Ovary (tissue), 9 donors: ENCODE data around the gene NAALADL2. TPM values are rescaled to one million over a fixed set of nuclear protein-coding genes. Genes with fewer than 3 reads are reported as not detected.

ENCODE experiments used
- DNase-seq, 5 donors: peaks; one replicate each; pipeline ENCODE4 v3.0.0-alpha.2; 2019 to 2020
- H3K27ac ChIP-seq, 2 donors: fragments of 200-600 bp; one replicate each; pipeline versions ENCODE4 v1.5.1 to v1.8.0; 2019 to 2022
- H3K27me3 ChIP-seq: fragments of 200-600 bp; one replicate; pipeline ENCODE4 v1.8.0; 2022
- H3K36me3 ChIP-seq: fragments of 200-600 bp; sonication (generic); one replicate; pipeline ENCODE4 v1.5.1; 2019
- H3K4me1 ChIP-seq: one replicate; pipeline ENCODE4 v1.8.1; 2013; ENCODE audit warnings: mild to moderate bottlenecking, moderate library complexity; ENCODE audit not compliant: insufficient read depth
- H3K4me3 ChIP-seq: fragments of 200-600 bp; sonication (generic); one replicate; pipeline ENCODE4 v1.5.1; 2017
- H3K9me3 ChIP-seq, 2 donors: fragments of 200-600 bp in 1 of 2; sonication (generic) in 1 of 2; one replicate each; pipeline versions ENCODE4 v1.5.1 to v1.8.1; 2013 to 2019; ENCODE audit warnings: mild to moderate bottlenecking in 1 of 2, moderate library complexity in 1 of 2
- CTCF ChIP-seq, 3 donors: fragments of 450-650 bp in 2 of 3; fragments of 200-600 bp in 1 of 3; IDR thresholded peaks; one replicate each; pipeline versions ENCODE4 v1.5.1 to v1.8.0; 2016 to 2022; ENCODE audit warnings: antibody characterized with exemption in 3 of 3, mild to moderate bottlenecking in 1 of 3
- EP300 ChIP-seq: sonication (generic); formaldehyde crosslinking; IDR thresholded peaks from one replicate; pipeline ENCODE4 v1.6.1; 2017; ENCODE audit warnings: antibody characterized with exemption
- POLR2A ChIP-seq: fragments of 450-650 bp; IDR thresholded peaks from one replicate; pipeline ENCODE4 v1.6.1; 2017; ENCODE audit warnings: antibody characterized with exemption, mild to moderate bottlenecking, moderate library complexity
- WGBS, 3 donors: extraction: QIAGEN DNeasy Blood & Tissue Kit in 1 of 3; methylation state at CpG; one replicate each; pipeline versions ENCODE4 v1.1.5 to v1.1.7; 2013 to 2017; 5-methylcytosine and 5-hydroxymethylcytosine counted together
- intact Hi-C, 4 donors: fragments of 100-400 bp; cut with DNase I; formaldehyde crosslinking; loops; one replicate each; pipeline versions ENCODE4 v1.11.0 to v1.15.1; 2022 to 2023
- polyA plus RNA-seq, 2 donors: library from polyadenylated mRNA; stranded (reverse); fragments of 200-250 nt in 1 of 2; fragments of 350-450 nt in 1 of 2; fragmentation: Illumina TruSeq in 1 of 2; extraction: RNeasy Lipid Tissue Mini Kit (QIAGEN cat#74804) in 1 of 2; gene quantifications; one replicate each; pipeline ENCODE4 v1.2.3, GENCODE V29; 2013 to 2014
- total RNA-seq, 7 donors: library from RNA; depleted of rRNA in 2 of 7; stranded (reverse); fragments of >200 nt in 2 of 7; fragmentation: NEBNext Ultra II Directional in 3 of 7; extraction: Animal tissue kit (Norgen Biotek cat#: 25700) in 3 of 7; gene quantifications; one replicate each; pipeline versions ENCODE4 v1.1.0 to v1.2.4, GENCODE V29; 2016 to 2023
- donor health status: DM: no; HTN: no; CAD: no; lungs with moderate emphysema.
- donor health status: DM: no; HTN: no; CAD: no.
- donor health status: Bipolar disorder and iron deficiency.
- donor health status: DM: yes; HTN: yes; CAD: no.
- donor health status: DM: no; HTN: no; CAD: no.
- donor health status: DM: yes; HTN: yes; CAD: no.

The NAALADL2 gene
- total and polyA plus RNA-seq, 9 donors = 2.3 to 29.3 (median 15.2) TPM

DNA sequence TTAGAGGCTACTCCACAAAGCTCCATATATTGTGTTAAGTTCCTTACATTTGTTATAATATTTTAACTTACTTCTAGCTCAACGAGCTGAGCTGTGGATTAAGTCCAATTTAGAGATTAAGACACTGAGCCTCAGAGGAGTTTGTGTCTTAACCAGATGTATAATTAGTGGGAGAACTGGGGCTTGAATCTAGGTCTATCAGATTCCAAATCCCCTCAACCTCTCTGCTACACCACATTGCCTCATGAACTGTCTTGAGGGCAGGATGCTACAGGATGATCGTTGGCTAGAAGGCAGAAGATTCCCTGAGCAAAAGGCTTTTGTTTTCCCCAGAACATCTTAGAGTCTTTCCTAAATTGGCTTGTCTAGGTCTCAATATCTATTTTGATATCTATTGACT, 890.8 kb downstream of the NAALADL2 start:
- Histone ChIP-seq H3K36me3 (no peaks in the 10 kb centered on the region), H3K9me3 (no peaks in the 10 kb centered on the region), H3K4me3 (no peak overlapping the region), H3K27ac (no peak overlapping the region), H3K4me1 (no peaks in the 10 kb centered on the region), H3K27me3 (no peaks in the 10 kb centered on the region)
- TF ChIP-seq CTCF (IDR thresholded peaks at IDR 0.05) (no peak), EP300 (no peak), POLR2A (no peak)
- WGBS, 3 donors = 74 to 78% (median 76%) methylated on average over 2 of the region's 2 CpGs
- intact Hi-C loops = no loop called here
- no peak for DNase-seq

DNA sequence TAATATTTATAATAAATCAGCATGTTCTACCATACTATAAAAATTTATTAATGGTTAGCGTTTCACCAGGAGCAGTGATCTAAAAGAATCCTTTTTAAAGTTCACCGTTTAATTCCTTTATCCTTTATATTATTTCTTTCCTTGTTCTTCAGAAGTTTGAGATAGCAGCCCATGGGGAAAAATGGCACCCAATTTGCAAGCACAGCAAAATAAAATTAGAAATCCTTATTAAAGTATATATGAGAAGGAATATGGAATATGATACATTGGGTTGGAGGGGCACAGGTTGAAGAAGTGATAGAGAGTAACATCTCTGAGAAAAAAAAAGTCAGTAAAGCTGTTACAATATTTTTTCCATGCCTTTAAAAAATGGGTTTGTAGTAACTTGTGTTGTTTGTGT, 892.0 kb downstream of the NAALADL2 start:
- DNase-seq = no peak
- Histone ChIP-seq H3K27me3 (no peaks in the 10 kb centered on the region), H3K36me3 (no peaks in the 10 kb centered on the region), H3K4me3 (no peak overlapping the region), H3K27ac (no peak overlapping the region), H3K9me3 (no peaks in the 10 kb centered on the region), H3K4me1 (no peaks in the 10 kb centered on the region)
- intact Hi-C loops = no loop called here
- TF ChIP-seq POLR2A = no peak
- no peak for TF ChIP-seq CTCF (IDR thresholded peaks at IDR 0.05)
- TF ChIP-seq EP300 = no peak
- 89 to 91% (median 91%) methylated on average over 2 of the region's 2 CpGs for WGBS, 3 donors

DNA sequence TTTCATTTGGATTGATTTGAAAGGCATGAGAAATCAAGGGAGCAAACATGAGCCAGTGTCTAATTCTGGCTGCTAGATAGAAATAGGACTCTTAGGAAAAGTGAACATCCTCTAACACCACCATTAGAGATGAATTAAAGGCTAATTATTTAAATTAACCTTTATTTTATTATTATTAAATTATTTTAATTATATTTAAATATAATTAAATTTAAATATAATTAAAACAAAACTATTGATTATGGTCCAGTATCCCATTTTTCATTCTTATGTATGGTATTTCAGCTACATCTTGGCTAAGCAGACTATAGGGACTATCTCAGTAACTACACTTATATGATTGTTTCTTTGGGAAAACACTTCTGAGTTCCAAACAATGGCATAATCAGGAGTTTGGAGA, 904.8 kb downstream of the NAALADL2 start:
- intact Hi-C loops = no loop called here
- no peaks in the 10 kb centered on the region for H3K4me1 ChIP-seq
- no peak for TF ChIP-seq EP300
- TF ChIP-seq POLR2A = no peak
- TF ChIP-seq CTCF (IDR thresholded peaks at IDR 0.05) = no peak
- H3K9me3 ChIP-seq = no peaks in the 10 kb centered on the region
- H3K27me3 ChIP-seq = no peaks in the 10 kb centered on the region
- no peak for DNase-seq
- H3K36me3 ChIP-seq = no peaks in the 10 kb centered on the region
- no peak overlapping the region for H3K4me3 ChIP-seq
- no peak overlapping the region for H3K27ac ChIP-seq

DNA sequence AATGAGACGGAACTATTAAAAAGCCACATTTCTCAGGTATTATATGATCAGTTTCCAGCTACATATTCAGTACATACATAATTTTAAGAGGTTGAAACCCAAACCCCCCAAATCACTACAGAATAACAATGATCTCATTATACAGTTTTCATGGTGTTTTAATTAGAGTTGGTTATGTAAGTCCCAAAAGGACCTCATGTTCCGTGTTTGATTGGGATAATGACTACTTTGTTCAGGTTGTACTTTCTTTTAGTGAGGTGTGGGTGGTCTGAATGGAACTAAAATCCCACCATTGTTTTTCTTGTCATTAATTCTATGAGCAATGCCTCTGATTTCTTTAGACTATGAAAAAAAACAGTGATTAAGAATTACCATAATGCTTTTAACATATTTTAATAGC, 905.6 kb downstream of the NAALADL2 start:
- intact Hi-C loops = no loop called here
- TF ChIP-seq CTCF (IDR thresholded peaks at IDR 0.05) (no peak), POLR2A (no peak)
- WGBS, 3 donors = 89 to 92% (median 91%) methylated on average over 2 of the region's 2 CpGs
- no peak for DNase-seq
- Histone ChIP-seq H3K9me3 (no peaks in the 10 kb centered on the region), H3K27ac (no peak overlapping the region), H3K36me3 (no peaks in the 10 kb centered on the region), H3K4me3 (no peak overlapping the region), H3K27me3 (no peaks in the 10 kb centered on the region), H3K4me1 (no peaks in the 10 kb centered on the region)

GRCh38 chr3:175770426-175770825, 911.3 kb downstream of the NAALADL2 start:
- no peak for DNase-seq
- Histone ChIP-seq H3K9me3 (no peaks in the 10 kb centered on the region), H3K27ac (no peak overlapping the region), H3K27me3 (no peaks in the 10 kb centered on the region), H3K4me1 (no peaks in the 10 kb centered on the region), H3K36me3 (no peaks in the 10 kb centered on the region), H3K4me3 (no peak overlapping the region)
- intact Hi-C loops = no loop called here
- TF ChIP-seq CTCF (IDR thresholded peaks at IDR 0.05) = no peak
- TF ChIP-seq EP300 = no peak
